Trophoblast cell (in vitro differentiated cells and primary cell): ENCODE measurements around the gene TNFRSF8.

Source experiments
- DNase-seq, 2 donors: peaks; one replicate each; pipeline ENCODE4 v3.0.0-alpha.2; 2016
- H2AFZ ChIP-seq: 2 replicates; pipeline ENCODE4 v1.6.1; 2013; ENCODE audit warnings: low read length, moderate library complexity, mild to moderate bottlenecking; ENCODE audit not compliant: insufficient read depth, poor library complexity
- H2AK5ac ChIP-seq: 2 replicates; pipeline ENCODE4 v1.6.1; 2013; ENCODE audit warnings: mild to moderate bottlenecking, low read length
- H2BK120ac ChIP-seq: 2 replicates; pipeline ENCODE4 v1.6.1; 2013; ENCODE audit warnings: low read length, mild to moderate bottlenecking, moderate library complexity; ENCODE audit not compliant: insufficient read depth, poor library complexity
- H2BK12ac ChIP-seq: 2 replicates; pipeline ENCODE4 v1.6.1; 2013; ENCODE audit warnings: mild to moderate bottlenecking, low read length, moderate library complexity
- H2BK5ac ChIP-seq: 2 replicates; pipeline ENCODE4 v1.6.1; 2013; ENCODE audit warnings: low read length, low read depth, moderate library complexity, mild to moderate bottlenecking; ENCODE audit not compliant: poor library complexity
- H3K14ac ChIP-seq: 2 replicates; pipeline ENCODE4 v1.6.1; 2013; ENCODE audit warnings: mild to moderate bottlenecking, low read length
- H3K18ac ChIP-seq: 2 replicates; pipeline ENCODE4 v1.6.1; 2013; ENCODE audit warnings: mild to moderate bottlenecking, low read length
- H3K23ac ChIP-seq: 2 replicates; pipeline ENCODE4 v1.6.1; 2013; ENCODE audit warnings: low read length
- H3K27ac ChIP-seq: 2 replicates; pipeline ENCODE4 v1.5.1; 2013; ENCODE audit warnings: low read depth, mild to moderate bottlenecking, inconsistent platforms, low read length, moderate library complexity
- H3K27me3 ChIP-seq: 2 replicates; pipeline ENCODE4 v1.6.1; 2013; ENCODE audit warnings: inconsistent platforms, mild to moderate bottlenecking, low read length, moderate library complexity; ENCODE audit not compliant: insufficient read depth
- H3K36me3 ChIP-seq, 2 experiments: 1 replicate in 1 of 2; 2 replicates in 1 of 2; pipeline ENCODE4 v1.6.1; 2013; ENCODE audit warnings: low read length in 2 of 2, mild to moderate bottlenecking in 2 of 2, moderate library complexity in 1 of 2; ENCODE audit not compliant: insufficient read depth in 2 of 2, control insufficient read depth in 1 of 2
- H3K4ac ChIP-seq: 2 replicates; pipeline ENCODE4 v1.6.1; 2013; ENCODE audit warnings: low read depth, mild to moderate bottlenecking, low read length, moderate library complexity
- H3K4me1 ChIP-seq, 2 experiments: 1 replicate in 1 of 2; 2 replicates in 1 of 2; pipeline ENCODE4 v1.6.1; 2013; ENCODE audit warnings: low read length in 2 of 2, mild to moderate bottlenecking in 2 of 2, moderate library complexity in 1 of 2; ENCODE audit not compliant: insufficient read depth in 2 of 2, control insufficient read depth in 1 of 2
- H3K4me2 ChIP-seq: 2 replicates; pipeline ENCODE4 v1.6.1; 2013; ENCODE audit warnings: inconsistent platforms, mild to moderate bottlenecking, low read length, moderate library complexity
- H3K4me3 ChIP-seq: 2 replicates; pipeline ENCODE4 v1.5.1; 2013; ENCODE audit warnings: mild to moderate bottlenecking, low read depth, low read length, inconsistent platforms
- H3K79me1 ChIP-seq: one replicate; pipeline ENCODE4 v1.6.1; 2013; ENCODE audit warnings: low read length
- H3K79me2 ChIP-seq: 2 replicates; pipeline ENCODE4 v1.6.1; 2013; ENCODE audit warnings: low read length, mild to moderate bottlenecking; ENCODE audit not compliant: control insufficient read depth, insufficient read depth, poor library complexity
- H3K9ac ChIP-seq: 2 replicates; pipeline ENCODE4 v1.6.1; 2013; ENCODE audit warnings: mild to moderate bottlenecking, low read length
- H3K9me3 ChIP-seq: 2 replicates; pipeline ENCODE4 v1.6.1; 2013; ENCODE audit warnings: low read depth, mild to moderate bottlenecking, control low read depth, inconsistent platforms, low read length; ENCODE audit not compliant: insufficient read depth
- H4K12ac ChIP-seq: 2 replicates; pipeline ENCODE4 v1.6.1; 2013; ENCODE audit warnings: low read depth, mild to moderate bottlenecking, low read length, moderate library complexity
- H4K8ac ChIP-seq: 2 replicates; pipeline ENCODE4 v1.6.1; 2013; ENCODE audit warnings: low read depth, mild to moderate bottlenecking, low read length, moderate library complexity
- H4K91ac ChIP-seq: one replicate; pipeline ENCODE4 v1.6.1; 2013; ENCODE audit warnings: low read depth, mild to moderate bottlenecking, low read length, moderate library complexity
- WGBS: extraction: QIAGEN DNeasy Blood & Tissue Kit; methylation state at CpG from one replicate; pipeline ENCODE4 v1.1.7; 2013; ENCODE audit warnings: missing lambda C conversion rate; ENCODE audit not compliant: insufficient read length, insufficient coverage; ENCODE audit errors: extremely low coverage; 5-methylcytosine and 5-hydroxymethylcytosine counted together

The TNFRSF8 gene

GRCh38 chr1:12177156-12177998 is 114.3 kb downstream of the TNFRSF8 start:
- WGBS = no CpG with 5 or more reads among the region's 24 CpGs
- H2BK120ac ChIP-seq = peak overlapping the region; percentile 26
- H3K4me1 ChIP-seq = peaks cover 15 to 23% of the 10 kb centered on the region in 2 experiments
- no peaks in the 10 kb centered on the region for H3K27me3 ChIP-seq
- H4K91ac ChIP-seq = no peak overlapping the region
- peaks cover 7% of the 10 kb centered on the region for H3K79me1 ChIP-seq
- H4K8ac ChIP-seq = no peak overlapping the region
- H2AFZ ChIP-seq = peak overlapping the region; percentile 37
- no peak overlapping the region for H3K18ac ChIP-seq
- H3K4ac ChIP-seq = no peak overlapping the region
- DNase-seq = no peak
- no peak overlapping the region for H3K27ac ChIP-seq
- H4K12ac ChIP-seq = no peak overlapping the region
- peaks cover 2 to 6% of the 10 kb centered on the region in 2 experiments for H3K36me3 ChIP-seq
- no peak overlapping the region for H3K4me3 ChIP-seq
- H3K9ac ChIP-seq = no peak overlapping the region
- no peaks in the 10 kb centered on the region for H3K79me2 ChIP-seq
- H3K23ac ChIP-seq = no peak overlapping the region
- no peak overlapping the region for H2BK5ac ChIP-seq
- no peak overlapping the region for H3K4me2 ChIP-seq
- no peak overlapping the region for H2AK5ac ChIP-seq
- no peak overlapping the region for H3K14ac ChIP-seq
- H2BK12ac ChIP-seq = peak overlapping the region; percentile 66
- H3K9me3 ChIP-seq = no peaks in the 10 kb centered on the region

DNA sequence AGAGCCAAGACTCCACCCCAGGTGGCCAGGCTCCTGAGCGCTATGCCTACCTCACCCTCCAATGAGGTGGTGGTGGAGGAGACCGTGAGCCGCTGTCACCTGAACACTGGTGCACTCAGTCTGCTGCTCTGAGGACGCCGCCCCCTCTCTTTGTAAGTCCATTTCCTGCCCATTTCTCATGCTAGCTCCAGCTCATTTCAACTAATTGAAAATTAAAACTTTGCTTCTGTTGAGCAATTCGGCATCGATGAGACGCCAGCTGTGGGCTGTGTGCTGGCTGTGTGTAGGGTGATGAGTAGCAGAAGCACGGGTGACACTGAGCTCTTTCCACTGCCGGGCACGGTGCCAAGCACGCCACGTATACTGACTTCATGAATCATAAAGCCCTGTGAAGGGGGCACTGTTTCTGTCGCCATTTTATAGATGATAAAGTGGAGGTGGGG is 114.9 kb downstream of the TNFRSF8 start:
- Histone ChIP-seq H4K12ac (no peak overlapping the region), H2AFZ (no peak overlapping the region), H3K14ac (no peak overlapping the region), H3K27ac (no peak overlapping the region), H2BK5ac (no peak overlapping the region), H3K4me2 (no peak overlapping the region), H2BK12ac (peak overlapping the region; percentile 18), H3K9me3 (no peaks in the 10 kb centered on the region), H3K18ac (no peak overlapping the region), H3K79me2 (no peaks in the 10 kb centered on the region), H3K36me3 (peaks cover 2 to 6% of the 10 kb centered on the region in 2 experiments), H3K4ac (no peak overlapping the region), H3K79me1 (peaks cover 7% of the 10 kb centered on the region), H3K4me3 (no peak overlapping the region), H2BK120ac (no peak overlapping the region), H3K23ac (no peak overlapping the region), H3K4me1 (peaks cover 15 to 23% of the 10 kb centered on the region in 2 experiments), H4K8ac (no peak overlapping the region), H3K27me3 (no peaks in the 10 kb centered on the region), H3K9ac (no peak overlapping the region), H4K91ac (no peak overlapping the region), H2AK5ac (no peak overlapping the region)
- no CpG with 5 or more reads among the region's 14 CpGs for WGBS
- peak; percentile 46 to 55 for DNase-seq

DNA sequence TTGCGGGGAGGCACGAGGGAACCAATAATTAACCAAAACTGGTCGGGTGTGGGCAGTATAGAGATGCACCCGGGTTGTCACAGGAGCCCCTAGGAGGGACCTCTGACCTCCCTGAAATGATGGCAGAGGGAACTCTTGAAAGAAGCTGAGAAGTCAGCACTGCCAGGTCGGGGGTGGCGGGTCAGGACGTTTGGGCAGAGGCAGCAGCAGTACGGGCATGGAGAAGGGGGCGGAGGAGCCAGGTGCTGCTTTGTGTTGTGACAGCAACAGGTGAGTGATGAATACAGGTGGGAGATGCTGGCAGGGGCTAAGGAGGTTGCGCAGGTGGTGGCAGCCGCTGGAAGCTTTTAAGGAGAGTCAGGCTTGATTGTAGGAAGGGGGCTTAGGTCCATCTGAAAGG is 115.4 kb downstream of the TNFRSF8 start:
- no peak overlapping the region for H3K9ac ChIP-seq
- no peak overlapping the region for H3K27ac ChIP-seq
- no peak overlapping the region for H3K23ac ChIP-seq
- H3K36me3 ChIP-seq = peaks cover 2 to 6% of the 10 kb centered on the region in 2 experiments
- peaks cover 7% of the 10 kb centered on the region for H3K79me1 ChIP-seq
- H2BK12ac ChIP-seq = no peak overlapping the region
- no peak overlapping the region for H3K4ac ChIP-seq
- no peaks in the 10 kb centered on the region for H3K27me3 ChIP-seq
- H3K18ac ChIP-seq = no peak overlapping the region
- H3K4me3 ChIP-seq = no peak overlapping the region
- WGBS = no CpG with 5 or more reads among the region's 11 CpGs
- no peak overlapping the region for H2BK120ac ChIP-seq
- peak overlapping the region; percentile 67 for H2AK5ac ChIP-seq
- H4K8ac ChIP-seq = no peak overlapping the region
- no peak overlapping the region for H4K91ac ChIP-seq
- no peak overlapping the region for H4K12ac ChIP-seq
- H3K14ac ChIP-seq = no peak overlapping the region
- peaks cover 15 to 23% of the 10 kb centered on the region in 2 experiments for H3K4me1 ChIP-seq
- H3K4me2 ChIP-seq = no peak overlapping the region
- no peaks in the 10 kb centered on the region for H3K79me2 ChIP-seq
- no peak overlapping the region for H2AFZ ChIP-seq
- H3K9me3 ChIP-seq = no peaks in the 10 kb centered on the region
- DNase-seq = no peak
- no peak overlapping the region for H2BK5ac ChIP-seq

GRCh38 chr1:12179111-12179519 is 116.0 kb downstream of the TNFRSF8 start:
- no peak overlapping the region for H4K12ac ChIP-seq
- peaks cover 2 to 4% of the 10 kb centered on the region in 2 experiments for H3K36me3 ChIP-seq
- H3K79me2 ChIP-seq = no peaks in the 10 kb centered on the region
- no peak overlapping the region for H2BK120ac ChIP-seq
- peaks cover 17 to 25% of the 10 kb centered on the region in 2 experiments for H3K4me1 ChIP-seq
- no peak overlapping the region for H4K91ac ChIP-seq
- no peaks in the 10 kb centered on the region for H3K27me3 ChIP-seq
- H3K4me2 ChIP-seq = no peak overlapping the region
- peak overlapping the region; percentile 42 for H2BK12ac ChIP-seq
- H3K9ac ChIP-seq = no peak overlapping the region
- H4K8ac ChIP-seq = peak overlapping the region; percentile 20
- H3K4me3 ChIP-seq = no peak overlapping the region
- no peaks in the 10 kb centered on the region for H3K9me3 ChIP-seq
- H3K18ac ChIP-seq = no peak overlapping the region
- no peak overlapping the region for H2BK5ac ChIP-seq
- no CpG with 5 or more reads among the region's 17 CpGs for WGBS
- H3K23ac ChIP-seq = no peak overlapping the region
- H3K14ac ChIP-seq = no peak overlapping the region
- no peak overlapping the region for H3K27ac ChIP-seq
- H2AK5ac ChIP-seq = peak overlapping the region; percentile 11
- peak; percentile 77 to 80 for DNase-seq
- peaks cover 10% of the 10 kb centered on the region for H3K79me1 ChIP-seq
- H2AFZ ChIP-seq = no peak overlapping the region
- no peak overlapping the region for H3K4ac ChIP-seq
